CD14-positive monocyte (primary cell): ENCODE results near the gene WFS1. TPM values are rescaled to one million over a fixed set of nuclear protein-coding genes. Genes with fewer than 3 reads are reported as not detected.

Experiments
- DNase-seq, 3 donors: peaks; one replicate each; pipeline ENCODE4 v3.0.0-alpha.2; 2011 to 2022
- H2AFZ ChIP-seq: 2 replicates; pipeline ENCODE4 v1.6.0; 2012; ENCODE audit warnings: mild to moderate bottlenecking, low read depth, low read length, inconsistent platforms; ENCODE audit not compliant: insufficient read depth, poor library complexity, severe bottlenecking
- H3K27ac ChIP-seq, 2 donors: 1 replicate in 1 of 2; 2 replicates in 1 of 2; pipeline ENCODE4 v1.5.1; 2012 to 2013; ENCODE audit warnings: low read length in 2 of 2, control low read depth in 1 of 2, inconsistent platforms in 1 of 2, low read depth in 1 of 2, mild to moderate bottlenecking in 1 of 2
- H3K27me3 ChIP-seq, 2 donors: one replicate each; pipeline versions ENCODE4 v1.6.0 to v1.6.1; 2011 to 2013; ENCODE audit warnings: low read length in 2 of 2; ENCODE audit not compliant: control insufficient read depth in 2 of 2, insufficient read depth in 2 of 2
- H3K36me3 ChIP-seq, 2 donors: replicated peaks in 1 of 2; 1 replicate in 1 of 2; 2 replicates in 1 of 2; pipeline versions ENCODE4 v1.5.1 to v1.6.1; 2012 to 2013; ENCODE audit warnings: low read length in 2 of 2, control low read depth in 1 of 2, inconsistent platforms in 1 of 2, mild to moderate bottlenecking in 1 of 2; ENCODE audit not compliant: insufficient read depth in 2 of 2, control insufficient read depth in 1 of 2
- H3K4me1 ChIP-seq, 2 donors: 1 replicate in 1 of 2; 2 replicates in 1 of 2; pipeline versions ENCODE4 v1.5.1 to v1.6.1; 2012 to 2013; ENCODE audit warnings: low read length in 2 of 2, control low read depth in 1 of 2, inconsistent platforms in 1 of 2, mild to moderate bottlenecking in 1 of 2, moderate library complexity in 1 of 2; ENCODE audit not compliant: insufficient read depth in 2 of 2, control insufficient read depth in 1 of 2
- H3K4me2 ChIP-seq: replicated peaks from 2 replicates; pipeline ENCODE3; 2012; ENCODE audit warnings: low read length, moderate library complexity, mild to moderate bottlenecking; ENCODE audit not compliant: poor library complexity, severe bottlenecking; ENCODE audit errors: extremely low read depth
- H3K4me3 ChIP-seq, 3 experiments: fragments of 200-600 bp in 1 of 3; sonication (generic) in 1 of 3; replicated peaks in 1 of 3; 1 replicate in 2 of 3; 2 replicates in 1 of 3; pipeline ENCODE4 v1.5.1; 2011 to 2013; ENCODE audit warnings: low read length in 3 of 3, mild to moderate bottlenecking in 3 of 3, control low read depth in 2 of 3, low read depth in 2 of 3, inconsistent platforms in 1 of 3, moderate library complexity in 1 of 3
- H3K79me2 ChIP-seq: 2 replicates; pipeline ENCODE4 v1.6.0; 2012; ENCODE audit warnings: mild to moderate bottlenecking, control low read depth, inconsistent platforms, low read length, moderate library complexity; ENCODE audit not compliant: insufficient read depth
- H3K9ac ChIP-seq: 2 replicates; pipeline ENCODE4 v1.6.0; 2017; ENCODE audit warnings: low read length, mild to moderate bottlenecking; ENCODE audit not compliant: insufficient read depth, poor library complexity, severe bottlenecking
- H3K9me3 ChIP-seq, 2 donors: replicated peaks in 1 of 2; 1 replicate in 1 of 2; 2 replicates in 1 of 2; pipeline versions ENCODE4 v1.5.1 to v1.6.1; 2012 to 2013; ENCODE audit warnings: low read length in 2 of 2, control low read depth in 1 of 2; ENCODE audit not compliant: control insufficient read depth in 1 of 2, insufficient read depth in 1 of 2
- H4K20me1 ChIP-seq: 2 replicates; pipeline ENCODE4 v1.6.0; 2012; ENCODE audit warnings: mild to moderate bottlenecking, low read length, control low read depth, moderate library complexity; ENCODE audit not compliant: insufficient read depth
- H3K27ac Mint-ChIP-seq, 7 donors: one replicate each; pipeline ENCODE4 v1.8.0; 2020; ENCODE audit warnings: mild to moderate bottlenecking in 7 of 7, mixed read lengths in 7 of 7, moderate library complexity in 6 of 7, inconsistent platforms in 2 of 7
- H3K27me3 Mint-ChIP-seq, 3 donors: one replicate each; pipeline ENCODE4 v1.8.0; 2021 to 2022; ENCODE audit warnings: low read depth in 3 of 3, mild to moderate bottlenecking in 3 of 3, mixed read lengths in 3 of 3, moderate library complexity in 3 of 3, inconsistent platforms in 1 of 3
- H3K36me3 Mint-ChIP-seq, 2 donors: one replicate each; pipeline ENCODE4 v1.8.0; 2020; ENCODE audit warnings: mixed read lengths in 2 of 2, inconsistent platforms in 1 of 2, mild to moderate bottlenecking in 1 of 2
- H3K4me1 Mint-ChIP-seq: one replicate; pipeline ENCODE4 v1.8.0; 2020; ENCODE audit warnings: mild to moderate bottlenecking, mixed read lengths
- H3K4me3 Mint-ChIP-seq, 2 donors: one replicate each; pipeline ENCODE4 v1.8.0; 2020; ENCODE audit warnings: mild to moderate bottlenecking in 2 of 2, mixed read lengths in 2 of 2, moderate library complexity in 1 of 2
- H3K9me3 Mint-ChIP-seq, 7 donors: one replicate each; pipeline ENCODE4 v1.8.0; 2020 to 2022; ENCODE audit warnings: mixed read lengths in 7 of 7, mild to moderate bottlenecking in 6 of 7, moderate library complexity in 6 of 7, inconsistent platforms in 2 of 7
- CTCF ChIP-seq: fragments of 200-600 bp; IDR thresholded peaks from one replicate; pipeline ENCODE4 v1.8.0; 2022; ENCODE audit warnings: antibody characterized with exemption, mild to moderate bottlenecking
- WGBS: methylation state at CpG from one replicate; pipeline ENCODE4 v1.1.5; 2013; ENCODE audit warnings: missing lambda C conversion rate; ENCODE audit not compliant: insufficient coverage; 5-methylcytosine and 5-hydroxymethylcytosine counted together
- intact Hi-C, 2 donors: fragments of 100-400 bp; cut with micrococcal nuclease; formaldehyde crosslinking; loops; one replicate each; pipeline versions ENCODE4 v1.15.0 to v1.15.1; 2023
- polyA plus RNA-seq, 3 donors: library from polyadenylated mRNA; depleted of rRNA in 1 of 3; unstranded in 2 of 3; stranded (reverse) in 1 of 3; fragments of 300-500 nt in 2 of 3; fragments of >200 nt in 1 of 3; fragmentation: Illumina TruSeq in 2 of 3; gene quantifications; 1 replicate in 2 of 3; 2 replicates in 1 of 3; pipeline ENCODE4 v1.2.3, GENCODE V29; 2012 to 2021

WFS1 gene
- polyA plus RNA-seq, 3 donors = 0.39 to 1.8 (median 0.93) TPM

GRCh38 chr4:6250235-6250983 is 19.2 kb upstream of the WFS1 start:
- no peaks in the 10 kb centered on the region for H3K36me3 Mint-ChIP-seq
- Histone ChIP-seq H3K27me3 (peaks cover 2 to 40% of the 10 kb centered on the region in 2 donors), H3K4me1 (no peaks in the 10 kb centered on the region), H3K9ac (no peak overlapping the region), H3K79me2 (no peaks in the 10 kb centered on the region), H3K27ac (no peak overlapping the region), H4K20me1 (no peaks in the 10 kb centered on the region), H3K4me2 (no peak overlapping the region), H3K9me3 (peaks cover 6 to 10% of the 10 kb centered on the region in 2 donors), H2AFZ (no peak overlapping the region), H3K4me3 (no peak overlapping the region), H3K36me3 (no peaks in the 10 kb centered on the region)
- intact Hi-C loops = loop anchor here (1.0 to 5.0 kb wide), 2 partner anchors 77 kb away; no protein-coding TSS in a partner anchor
- no peaks in the 10 kb centered on the region for H3K4me1 Mint-ChIP-seq
- H3K27ac Mint-ChIP-seq = no peak overlapping the region
- peaks cover 29 to 37% (median 33%) of the 10 kb centered on the region in 3 donors for H3K27me3 Mint-ChIP-seq
- peak overlapping the region in 1 of 2 donors; percentile 36 for H3K4me3 Mint-ChIP-seq
- WGBS = 45% methylated on average over 4 of the region's 15 CpGs
- TF ChIP-seq CTCF = peak; percentile 79
- H3K9me3 Mint-ChIP-seq = peaks cover 0 to 13% (median 8%) of the 10 kb centered on the region in 7 donors
- DNase-seq = peak; percentile 21 to 50 (median 37)

GRCh38 chr4:6250984-6251295 is 18.7 kb upstream of the WFS1 start:
- no peak overlapping the region for H3K4me3 ChIP-seq
- WGBS = no CpG with 5 or more reads among the region's 1 CpG
- H3K27ac Mint-ChIP-seq = no peak overlapping the region

More at GRCh38 chr4:6250984-6251295, 18.7 kb upstream of the WFS1 start:
- Histone ChIP-seq H3K4me1 (no peaks in the 10 kb centered on the region), H4K20me1 (no peaks in the 10 kb centered on the region), H3K27me3 (peaks cover 2 to 35% of the 10 kb centered on the region in 2 donors), H3K27ac (no peak overlapping the region), H2AFZ (no peak overlapping the region), H3K9me3 (peaks cover 4 to 8% of the 10 kb centered on the region in 2 donors), H3K79me2 (no peaks in the 10 kb centered on the region), H3K36me3 (no peaks in the 10 kb centered on the region), H3K9ac (no peak overlapping the region), H3K4me2 (no peak overlapping the region)
- no peaks in the 10 kb centered on the region for H3K36me3 Mint-ChIP-seq
- intact Hi-C loops = loop anchor here (1.0 to 5.0 kb wide), 2 partner anchors 76 kb away; no protein-coding TSS in a partner anchor
- H3K4me3 Mint-ChIP-seq = no peak overlapping the region
- peaks cover 26 to 32% (median 29%) of the 10 kb centered on the region in 3 donors for H3K27me3 Mint-ChIP-seq
- no peak for DNase-seq
- peak; percentile 49 for TF ChIP-seq CTCF
- H3K9me3 Mint-ChIP-seq = peaks cover 0 to 13% (median 7%) of the 10 kb centered on the region in 7 donors
- H3K4me1 Mint-ChIP-seq = no peaks in the 10 kb centered on the region
